C1 segment of cervical spinal cord (tissue), 14 donors: Measurements from ENCODE around the gene MUC6.
A peak's percentile ranks its signal among the peaks of the same experiment; 100 is the strongest.

Experiments
- DNase-seq, 14 donors: peaks; one replicate each; lab custom pipeline; 2025; lab: John Stamatoyannopoulos, UW

Gene MUC6

DNA sequence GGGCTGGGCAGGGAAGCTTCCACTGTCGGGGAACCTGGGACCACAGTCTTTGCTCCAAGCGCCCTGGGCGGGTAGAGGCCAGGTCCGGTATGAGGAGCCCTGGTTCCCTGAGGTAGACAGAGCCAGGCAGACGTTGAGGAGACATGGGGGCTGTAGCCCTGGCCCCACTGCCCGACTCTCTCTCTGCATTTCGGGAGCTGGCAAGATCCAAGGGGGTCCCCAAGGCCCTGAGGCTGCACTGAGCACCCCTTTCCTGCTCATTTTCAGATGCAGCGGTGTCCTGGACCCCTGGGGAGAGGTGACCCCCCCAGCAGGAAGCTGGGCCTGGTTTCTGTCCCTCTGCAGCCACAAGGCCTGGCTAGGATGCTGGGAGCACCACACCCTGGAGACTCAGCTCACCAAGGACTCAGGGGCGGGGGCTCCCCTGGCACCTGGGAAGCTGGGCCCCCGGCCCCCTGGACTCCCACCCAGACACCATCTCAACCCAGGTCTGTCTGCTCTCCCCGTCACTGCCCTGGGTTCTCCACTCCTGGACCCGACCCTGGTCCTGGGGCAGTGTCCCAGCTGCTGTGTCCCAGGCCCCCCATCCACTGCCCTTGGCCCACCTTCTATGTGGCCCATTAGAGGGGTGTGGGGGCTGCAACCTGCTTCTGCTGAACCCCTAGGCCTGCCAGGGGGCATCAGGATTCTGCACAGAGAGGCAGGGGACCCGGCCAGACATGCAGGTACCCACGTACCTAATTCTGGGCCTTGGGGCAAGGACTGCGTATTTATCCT, 15.0 kb upstream of the MUC6 start:
- no peak for DNase-seq

DNA sequence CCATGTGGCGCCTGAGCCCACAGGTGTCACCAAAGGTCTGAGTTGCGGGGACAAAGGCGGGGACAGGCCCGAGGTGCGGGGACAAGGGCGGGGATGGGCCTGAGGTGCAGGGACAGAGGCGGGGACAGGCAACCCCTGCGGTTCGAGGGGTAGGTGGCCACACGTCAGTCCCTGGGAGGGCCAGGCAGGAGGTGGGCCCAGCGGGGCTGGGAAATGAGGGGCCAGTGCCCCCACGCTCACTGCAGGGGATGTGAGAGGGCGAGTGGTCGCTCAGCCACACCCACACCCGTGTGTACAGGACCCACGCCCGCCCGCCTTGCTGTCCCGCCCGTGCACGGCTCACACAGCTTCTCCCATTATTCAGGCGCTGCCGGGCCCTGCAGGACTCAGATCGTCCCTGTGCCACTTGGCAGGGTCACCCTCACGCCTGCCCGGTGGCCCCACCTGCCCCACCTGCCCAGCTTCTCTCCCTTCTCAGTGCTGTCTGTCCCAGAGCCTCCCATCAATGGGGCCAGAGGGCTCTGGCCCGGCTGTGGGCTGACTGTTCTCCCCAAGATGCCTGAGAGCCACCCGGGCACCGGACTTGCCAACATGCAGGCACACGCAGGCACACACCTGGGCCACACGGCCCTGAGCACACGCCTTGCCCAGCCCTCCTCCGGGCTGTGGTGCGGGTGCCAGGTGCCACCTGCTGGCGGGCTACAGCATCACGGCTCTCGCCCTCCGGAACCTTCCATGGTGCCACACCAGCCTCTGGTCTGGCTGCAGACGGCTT, 14.2 kb upstream of the MUC6 start:
- DNase-seq: peak in 6 of 14 donors; percentile 5 to 60 (median 25)

DNA sequence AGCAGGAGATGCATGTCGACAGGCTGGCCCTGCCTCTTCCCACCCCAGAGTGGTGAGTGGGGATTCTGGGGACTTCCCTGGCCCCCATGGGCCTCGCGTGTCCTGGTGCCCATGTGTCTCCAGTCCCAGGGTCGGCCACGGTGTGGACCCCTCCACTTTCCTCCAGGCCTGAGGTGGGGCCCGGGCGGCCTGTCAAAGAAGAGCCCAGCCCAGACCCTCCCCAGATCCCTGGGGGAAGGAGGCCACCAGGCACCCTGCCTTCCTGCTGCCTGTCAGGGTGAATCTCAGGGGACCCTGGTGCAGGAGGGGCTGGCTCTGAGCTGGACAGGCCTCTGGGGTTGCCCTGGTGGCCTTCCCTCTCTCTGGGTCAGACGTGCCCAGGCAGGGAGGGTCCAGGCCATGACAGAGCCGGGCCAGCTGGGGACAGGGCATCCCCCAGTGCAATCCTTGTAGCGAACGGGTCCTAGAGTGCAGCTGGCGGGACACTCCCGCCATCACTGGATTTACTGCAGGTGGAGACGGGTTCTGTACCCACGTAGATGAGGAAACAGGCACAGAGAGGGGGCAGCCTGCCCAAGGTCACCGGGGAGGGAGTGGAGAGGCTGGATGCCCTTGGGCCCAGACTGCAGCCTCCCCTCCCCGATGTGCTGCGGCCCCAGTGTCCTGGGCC, 13.5 kb upstream of the MUC6 start:
- DNase-seq: no peak

DNA sequence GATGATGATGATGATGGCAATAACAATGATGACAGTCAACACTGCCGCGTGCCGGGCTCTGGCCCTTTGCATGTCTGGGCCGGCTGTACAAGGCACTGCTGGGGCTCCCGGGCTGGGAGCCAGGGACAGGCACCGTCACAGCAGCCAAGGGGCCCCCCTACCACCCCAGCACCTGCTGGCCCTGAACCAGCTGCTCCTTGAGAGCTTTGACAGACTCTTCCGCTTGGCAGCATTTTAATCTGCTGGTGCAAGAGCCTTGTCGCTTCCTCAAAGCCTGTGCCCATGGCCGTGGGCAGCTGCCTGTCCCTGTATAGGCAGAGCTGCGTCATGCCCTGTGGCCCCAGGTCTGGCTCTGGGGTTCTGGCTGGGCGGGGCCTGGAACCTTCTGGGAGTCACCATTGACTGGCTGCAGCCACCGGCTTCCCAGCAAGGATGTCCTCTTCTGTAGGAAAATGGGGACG, 12.9 kb upstream of the MUC6 start:
- DNase-seq: no peak

DNA sequence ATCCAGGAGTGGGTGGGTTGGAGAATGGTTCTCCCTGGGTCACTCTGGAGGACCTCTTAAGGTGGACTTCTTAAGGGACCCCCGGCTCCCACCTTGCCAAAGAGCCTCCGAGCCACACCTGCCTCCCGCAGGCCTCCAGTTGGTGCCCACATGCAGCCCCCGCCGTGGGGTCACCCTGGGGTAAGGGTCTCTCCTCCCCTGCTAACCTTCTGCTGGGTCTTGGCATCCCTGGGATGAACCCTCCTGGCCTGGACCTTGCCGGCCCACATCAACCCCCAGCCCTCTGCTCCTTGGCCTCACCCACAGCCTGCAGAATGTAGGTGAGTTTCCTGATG, 12.5 kb upstream of the MUC6 start:
- DNase-seq: no peak

DNA sequence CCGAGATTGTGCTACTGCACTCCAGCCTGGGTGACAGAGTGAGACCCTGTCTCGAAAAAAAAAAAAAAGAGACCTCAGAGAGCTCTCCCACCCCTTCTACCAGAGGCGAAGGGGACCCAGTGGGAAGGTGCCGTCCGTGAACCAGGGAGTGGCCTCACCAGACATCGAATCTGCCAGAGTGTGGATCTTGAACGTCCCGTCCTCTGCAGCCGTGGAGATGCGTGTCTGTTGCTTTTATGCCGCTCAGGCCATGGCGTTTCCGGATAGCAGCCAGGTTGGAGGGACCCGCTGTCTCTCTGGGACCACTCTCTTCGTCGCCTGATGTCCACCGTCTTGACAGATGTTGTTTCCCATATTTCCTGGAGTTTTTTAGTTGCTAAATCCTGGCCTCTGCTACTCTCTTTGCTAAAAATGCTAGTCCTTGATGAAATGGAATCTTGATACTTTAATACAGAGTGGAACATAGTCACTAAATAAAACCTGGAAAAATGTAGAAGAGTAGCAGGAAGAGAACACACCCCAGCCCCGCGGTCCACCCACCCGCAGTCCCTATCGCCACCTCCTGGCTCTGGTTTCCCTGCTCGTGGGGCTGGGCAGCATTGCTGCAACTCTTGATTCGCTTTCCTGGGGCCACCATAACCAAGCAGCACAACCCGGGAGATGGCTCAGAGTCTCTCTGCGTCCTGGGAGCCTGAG, 12.0 kb upstream of the MUC6 start:
- DNase-seq: no peak

DNA sequence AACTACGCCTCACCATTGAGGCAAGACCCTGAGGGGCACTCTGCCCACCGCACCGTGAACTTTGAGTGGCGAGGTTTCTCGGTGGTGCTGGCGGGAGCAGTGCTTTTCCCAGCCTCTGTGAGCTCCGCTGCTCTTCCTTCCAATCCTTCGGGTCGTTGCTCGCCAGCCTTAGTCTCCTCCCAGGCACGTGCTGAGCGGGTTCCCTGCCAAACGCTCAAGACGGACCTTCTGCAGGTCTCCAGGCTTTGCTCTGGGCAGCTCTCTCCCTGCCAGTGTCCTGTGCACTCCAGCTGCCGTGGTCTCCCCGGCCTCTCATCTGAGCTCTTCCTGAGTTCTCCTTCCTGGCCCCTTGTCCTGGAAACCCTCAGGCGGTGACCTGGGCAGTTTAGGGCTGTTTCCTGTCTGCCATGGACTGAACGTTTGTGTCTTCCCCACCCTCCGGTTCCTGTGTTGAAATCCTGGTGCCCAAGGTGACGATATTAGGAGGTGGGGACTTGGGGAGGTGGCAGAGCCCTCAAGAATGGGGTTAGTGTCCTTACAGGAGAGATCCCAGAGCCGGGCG, 11.2 kb upstream of the MUC6 start:
- no peak for DNase-seq

DNA sequence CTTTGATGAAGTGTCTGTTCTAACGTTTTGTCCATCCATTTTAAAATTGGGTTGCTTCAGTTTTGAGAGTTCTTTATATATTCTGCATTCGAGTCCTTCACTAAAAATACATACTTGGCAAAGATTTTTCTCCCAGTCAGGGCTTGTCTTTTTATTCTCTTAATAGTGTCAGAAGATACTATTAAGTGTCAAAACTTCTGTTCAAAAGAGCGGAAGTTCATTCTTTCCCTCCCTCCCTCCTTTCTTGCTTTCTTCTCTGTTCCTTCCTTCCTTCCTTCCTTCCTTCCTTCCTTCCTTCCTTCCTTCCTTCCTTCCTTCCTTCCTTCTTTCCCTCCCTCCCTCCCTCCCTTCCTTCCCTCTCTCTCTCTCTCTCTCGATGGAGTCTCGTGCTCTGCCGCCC, 7.6 kb upstream of the MUC6 start:
- no peak for DNase-seq

DNA sequence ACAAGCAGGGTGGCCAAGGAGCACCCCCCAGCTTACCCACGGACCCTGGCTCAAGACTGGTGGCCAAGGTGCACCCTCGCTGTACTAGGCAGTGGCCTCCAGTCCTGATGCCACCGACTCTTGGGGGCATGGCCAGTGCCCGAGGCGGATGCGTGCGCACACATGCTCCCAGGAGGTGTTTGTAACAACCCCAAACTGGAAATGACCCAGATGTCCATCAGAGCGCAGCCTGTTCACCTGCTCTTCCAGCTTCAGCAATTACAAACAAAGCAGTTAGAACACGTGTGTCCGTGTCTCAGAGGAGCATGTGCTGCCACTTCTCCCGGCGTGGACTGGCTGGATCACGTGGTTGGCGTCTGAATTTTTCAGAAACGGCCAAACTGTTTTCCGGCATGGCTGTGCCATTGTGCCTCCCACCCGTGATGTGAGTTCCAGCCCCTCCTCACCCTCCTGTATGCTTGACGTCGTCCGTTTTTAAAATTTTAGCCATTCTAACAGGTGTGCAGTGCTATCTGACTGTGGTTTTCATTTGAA, 7.1 kb upstream of the MUC6 start:
- no peak for DNase-seq

DNA sequence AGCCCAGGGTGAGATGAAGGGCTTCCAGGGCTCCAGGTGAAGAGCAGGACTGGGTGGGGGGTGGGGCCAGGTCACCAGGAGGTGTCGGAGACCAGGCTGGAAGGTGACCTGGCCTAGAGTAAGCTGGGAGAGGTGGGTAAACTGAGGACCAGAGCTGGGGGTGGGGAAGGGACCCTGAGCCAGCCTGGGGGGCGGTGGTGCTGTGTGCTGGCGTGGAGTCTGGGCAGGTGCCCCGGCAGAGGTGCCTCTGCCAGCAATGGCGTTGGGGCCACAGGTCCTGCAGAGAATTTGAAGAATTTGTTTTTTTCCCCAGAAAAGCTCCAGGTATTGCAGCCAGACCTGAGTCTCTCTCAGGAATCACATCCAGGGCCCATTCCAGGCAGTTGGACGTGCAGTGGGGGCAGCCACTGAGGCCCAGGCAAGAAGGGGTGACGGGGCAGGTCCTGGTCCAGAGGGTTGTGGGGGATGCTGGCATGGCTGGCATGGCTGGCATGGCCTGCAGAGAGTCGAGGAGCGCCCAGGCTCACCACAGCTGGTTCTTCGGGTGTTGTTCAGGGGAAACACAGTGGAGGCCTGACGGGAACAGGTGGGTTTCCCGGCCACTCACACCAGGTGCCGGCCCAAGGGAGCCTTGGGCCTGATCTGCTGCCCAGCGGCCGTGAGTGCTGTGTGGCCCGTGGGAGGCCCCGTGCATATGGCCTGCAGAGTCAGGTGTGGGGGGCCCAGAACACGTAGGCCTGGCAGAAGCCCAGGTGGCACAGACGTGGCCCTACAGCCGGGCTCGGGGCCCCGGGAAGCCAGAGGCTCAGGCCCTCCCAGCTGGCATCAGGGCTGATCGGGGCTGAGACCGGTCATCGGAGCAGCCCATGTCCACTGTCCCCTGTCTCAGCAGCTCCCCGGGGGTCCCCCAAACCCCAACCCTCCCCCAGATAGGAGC, 6.4 kb upstream of the MUC6 start:
- DNase-seq: no peak

DNA sequence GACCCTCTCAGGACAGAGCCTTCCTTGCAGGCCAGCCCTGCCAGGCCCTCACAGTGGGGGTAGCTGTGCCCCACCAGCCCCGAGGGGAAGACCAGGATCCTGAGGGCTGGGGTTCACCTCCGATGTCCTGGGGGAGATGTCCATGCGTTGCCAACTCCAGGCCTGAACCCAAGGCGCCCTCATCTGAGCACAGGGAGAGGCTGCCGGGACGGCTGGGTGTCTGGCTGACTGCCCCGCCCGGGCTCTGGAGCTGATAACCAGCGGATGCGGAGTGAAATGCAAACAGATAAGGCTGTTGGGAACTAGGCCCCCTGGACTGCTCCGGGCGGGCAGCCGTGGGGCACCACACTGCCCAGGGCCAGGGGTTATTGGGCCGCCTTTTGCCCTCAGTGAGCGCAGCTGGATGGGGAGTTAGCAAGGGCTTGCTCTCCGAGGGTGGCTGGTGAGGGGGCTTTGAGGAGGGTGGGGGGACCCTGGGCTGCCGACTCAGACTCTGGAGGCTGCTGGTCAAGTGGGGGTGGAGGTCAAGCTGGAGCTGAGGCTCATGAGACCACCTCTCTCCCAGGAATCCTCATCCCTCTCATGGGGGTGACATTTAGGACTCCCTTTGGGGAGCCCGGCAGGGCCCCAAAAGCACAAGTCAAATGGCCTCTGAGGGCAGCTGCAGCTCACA, 5.6 kb upstream of the MUC6 start:
- DNase-seq: no peak

DNA sequence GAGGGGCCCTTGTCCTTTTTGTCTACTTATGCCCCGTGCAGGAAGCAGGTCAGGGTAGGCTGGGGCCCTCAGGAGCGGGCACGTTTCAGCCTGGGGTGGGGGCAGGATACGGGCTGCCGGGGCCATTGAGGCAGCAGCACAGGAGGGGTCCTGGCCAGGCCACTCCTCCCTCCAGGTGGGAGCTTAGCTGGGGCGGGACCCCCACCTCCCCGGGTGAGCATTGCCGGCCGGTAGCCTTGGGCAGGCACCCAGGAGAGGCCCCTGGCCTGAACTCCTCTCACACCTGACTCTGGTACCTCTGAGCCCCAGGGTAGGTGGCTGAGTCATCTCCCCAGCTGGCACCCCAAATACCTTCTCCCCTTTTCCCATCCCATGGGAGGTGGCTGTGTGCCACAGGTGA, 5.0 kb upstream of the MUC6 start:
- no peak for DNase-seq

DNA sequence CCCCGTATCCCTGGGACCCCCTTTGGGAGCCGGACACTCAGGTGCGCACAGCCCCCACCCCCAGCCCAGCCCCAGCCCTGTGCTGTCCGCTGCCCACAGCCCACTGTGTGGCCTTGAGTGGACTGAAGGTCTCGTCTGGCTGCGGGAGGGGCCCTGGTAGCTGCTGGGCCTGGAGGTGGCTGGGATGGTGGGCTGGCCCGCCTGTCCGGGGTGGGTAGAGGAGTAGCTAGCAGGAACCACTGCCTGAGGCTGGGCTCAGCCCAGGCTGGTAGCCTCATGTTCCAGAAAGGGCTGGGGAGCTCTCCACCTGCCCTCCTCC, 4.6 kb upstream of the MUC6 start:
- no peak for DNase-seq

DNA sequence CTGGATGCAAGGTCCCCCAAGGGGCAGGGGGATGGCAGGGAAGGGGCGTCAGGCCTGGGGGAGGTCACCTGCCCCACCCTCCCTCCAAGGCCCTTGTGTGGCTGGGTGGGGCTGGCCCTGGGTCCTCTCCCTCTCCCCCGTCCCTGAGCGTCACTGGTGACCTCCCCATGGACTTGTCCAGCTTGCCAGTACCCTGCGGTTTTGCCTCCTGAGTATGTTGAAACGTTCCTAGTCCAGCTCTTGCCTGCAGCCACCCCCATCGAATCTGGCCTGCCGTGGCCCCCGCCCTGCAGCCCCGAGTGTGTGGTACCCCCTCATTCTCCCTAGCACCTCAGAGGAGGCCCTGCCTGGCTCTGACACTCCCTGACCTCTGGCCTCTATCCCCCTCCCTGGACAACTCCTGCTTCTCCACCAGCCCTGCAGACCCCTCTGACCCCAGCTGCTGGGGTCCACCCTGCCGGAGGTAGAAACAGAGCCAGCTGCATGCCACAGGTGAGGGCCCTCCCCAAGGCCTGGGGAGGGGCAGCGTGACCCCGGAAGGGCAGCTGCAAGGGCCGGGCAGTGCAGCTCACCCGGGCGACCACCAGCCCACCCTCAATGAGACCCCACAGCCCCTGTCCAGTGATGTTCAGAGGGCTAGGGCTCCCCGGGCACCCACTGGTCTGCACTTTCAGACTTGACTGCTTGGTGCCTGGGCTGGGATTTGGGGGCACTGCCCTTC, 4.1 kb upstream of the MUC6 start:
- no peak for DNase-seq

DNA sequence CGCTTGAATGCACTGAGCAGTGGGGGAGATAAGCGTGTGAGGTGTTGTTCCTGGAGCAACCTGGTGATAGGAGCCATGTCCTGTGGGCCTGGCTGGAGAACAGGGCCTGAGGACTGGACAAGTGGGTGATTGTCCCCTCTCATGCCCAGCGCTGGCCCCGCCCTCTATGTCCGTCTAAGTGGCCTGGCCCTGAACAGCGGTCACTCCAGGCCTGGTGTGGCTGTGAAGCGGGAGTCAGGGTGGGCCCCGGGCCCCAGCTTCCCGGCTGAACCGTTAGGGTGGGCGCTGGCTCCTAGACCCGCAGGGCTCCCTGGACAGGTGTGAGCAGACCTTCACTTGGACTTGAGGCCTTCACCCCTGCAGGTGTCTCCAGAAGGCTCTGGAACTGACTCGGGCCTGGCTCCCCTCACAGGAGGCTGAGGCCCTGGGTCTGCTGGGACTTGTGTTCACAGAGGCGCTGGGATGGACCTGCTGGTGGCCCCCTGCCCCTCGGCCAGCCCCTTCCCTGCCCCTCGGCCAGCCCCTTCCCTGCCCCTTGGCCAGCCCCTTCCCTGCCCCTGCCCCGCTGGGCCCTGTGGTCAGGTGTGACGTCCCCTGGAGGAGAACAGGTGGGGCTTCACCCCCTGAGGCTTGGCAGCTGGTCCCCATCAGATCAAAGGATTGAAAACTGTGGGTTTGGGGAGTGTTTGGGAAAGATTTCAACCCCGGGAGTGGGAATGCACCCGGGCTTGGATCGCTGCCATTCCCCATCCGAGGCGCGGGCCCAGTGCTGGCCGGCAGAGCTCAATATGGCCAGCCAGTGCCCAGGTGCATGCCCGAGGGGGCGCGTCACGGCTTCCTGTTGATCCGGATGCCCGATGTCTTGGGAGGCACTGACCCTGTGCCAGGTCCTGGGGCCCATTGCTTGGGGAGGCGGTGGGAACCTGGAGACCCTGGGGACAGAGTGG, 3.2 kb upstream of the MUC6 start:
- DNase-seq: no peak

DNA sequence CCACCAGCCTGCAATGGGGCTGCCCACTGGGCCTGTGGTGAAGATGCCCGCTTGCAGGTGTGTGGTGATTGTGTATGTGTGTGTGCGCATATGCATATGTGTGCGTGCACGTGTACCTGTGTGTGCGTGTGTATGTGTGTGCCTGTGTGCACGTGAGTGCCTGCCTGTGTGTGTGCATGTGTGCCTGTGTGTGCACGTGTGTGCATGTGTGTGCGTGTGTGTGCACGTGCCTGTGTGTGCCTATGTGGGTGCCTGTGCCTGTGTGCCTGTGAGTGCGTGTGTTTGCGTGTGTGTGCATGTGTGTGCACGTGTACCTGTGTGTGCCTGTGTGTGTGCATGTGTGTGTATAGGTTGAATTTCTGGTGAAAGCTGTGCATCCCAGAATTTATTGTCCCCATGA, 2.4 kb upstream of the MUC6 start:
- no peak for DNase-seq

DNA sequence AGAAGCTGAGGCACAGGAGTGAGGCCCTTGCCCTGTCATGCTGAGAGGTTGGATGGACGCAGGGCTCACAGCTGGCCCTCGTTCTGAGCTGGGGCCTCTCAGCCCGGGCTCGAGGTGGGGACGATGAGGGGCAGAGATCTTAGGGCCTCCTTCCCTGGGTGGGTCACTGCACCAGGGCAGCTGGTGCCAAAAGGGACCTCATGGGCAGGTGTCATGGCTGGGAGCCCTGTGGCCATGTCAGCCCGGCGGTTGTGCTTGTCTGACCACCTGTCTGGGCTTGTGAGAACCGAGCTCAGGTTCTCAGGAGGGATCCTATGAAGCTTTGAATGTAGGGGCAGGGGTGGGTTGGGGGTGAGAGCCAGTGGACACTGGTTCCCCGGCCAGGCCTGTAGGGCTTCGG, 1.8 kb upstream of the MUC6 start:
- no peak for DNase-seq

DNA sequence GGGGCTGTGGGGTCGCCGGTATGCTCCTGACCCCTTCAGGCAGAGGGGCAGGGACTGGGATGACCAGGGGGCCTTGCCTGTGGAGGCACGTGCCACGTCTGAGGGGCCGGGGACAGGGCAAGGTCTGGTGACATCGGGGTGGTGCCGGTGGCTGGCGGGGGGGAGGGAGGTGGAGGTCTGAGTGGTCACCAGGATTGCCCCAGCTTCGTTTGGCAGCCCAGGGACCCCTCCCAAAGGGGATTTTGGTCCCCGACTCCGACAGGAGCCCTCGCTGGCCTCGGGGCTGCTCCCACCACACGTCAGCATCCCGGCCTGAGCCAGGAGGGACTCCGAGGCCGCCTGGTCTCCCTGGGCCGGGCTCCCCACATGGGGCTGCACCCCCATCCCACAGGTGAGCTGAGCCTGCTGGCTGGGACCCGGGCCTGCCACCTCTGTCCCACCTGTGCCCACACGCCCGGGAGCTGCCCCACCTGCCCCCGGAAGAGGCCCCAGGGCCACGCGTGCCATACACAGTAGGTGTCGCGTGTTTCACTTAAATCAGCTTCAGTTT, 1.1 kb upstream of the MUC6 start:
- no peak for DNase-seq
